Renal cortical epithelial cell (primary cell): ENCODE data around the gene BRIP1. TPM values are rescaled to one million over a fixed set of nuclear protein-coding genes. Genes with fewer than 3 reads are reported as not detected.
A peak's percentile ranks its signal among the peaks of the same experiment; 100 is the strongest.
"Not testable (repeated sequence)": the region's sequence is repeated elsewhere in the genome, so short reads cannot be mapped to it uniquely, and the experiment has no call there.

Experiments used
- DNase-seq: peaks from one replicate; pipeline ENCODE4 v3.0.0-alpha.2; 2011; ENCODE audit warnings: low read depth
- total RNA-seq: library from RNA; depleted of rRNA; stranded (reverse); fragments of >200 nt; gene quantifications from 2 replicates; pipeline ENCODE4 v1.2.3, GENCODE V29; 2014

BRIP1 gene
- total RNA-seq, 1 donor from 2014 or later = 1.5 TPM

GRCh38 chr17:61699694-61700093 is 163.6 kb downstream of the BRIP1 start:
- DNase-seq = no peak

GRCh38 chr17:61699032-61699431 is 164.3 kb downstream of the BRIP1 start:
- no peak for DNase-seq

- DNase-seq = no peak
Measured at GRCh38 chr17:61698244-61698643, 165.1 kb downstream of the BRIP1 start.

GRCh38 chr17:61695779-61696337 is 167.5 kb downstream of the BRIP1 start:
- DNase-seq = no peak

GRCh38 chr17:61694095-61694494 is 169.2 kb downstream of the BRIP1 start:
- DNase-seq = no peak

GRCh38 chr17:61689610-61690180 is 173.6 kb downstream of the BRIP1 start:
- DNase-seq = peak; percentile 1

GRCh38 chr17:61687769-61688168 is 175.6 kb downstream of the BRIP1 start:
- DNase-seq = no peak

- no peak for DNase-seq
Measured at GRCh38 chr17:61686113-61686512, 177.2 kb downstream of the BRIP1 start.

- no peak for DNase-seq
Measured at GRCh38 chr17:61684818-61685217, 178.5 kb downstream of the BRIP1 start.

GRCh38 chr17:61684172-61684571 is 179.2 kb downstream of the BRIP1 start:
- no peak for DNase-seq

GRCh38 chr17:61683466-61683865 is 179.9 kb downstream of the BRIP1 start:
- DNase-seq = no peak

GRCh38 chr17:61680921-61681320 is 182.4 kb downstream of the BRIP1 start:
- no peak for DNase-seq

GRCh38 chr17:61678339-61678738 is 185.0 kb downstream of the BRIP1 start:
- no peak for DNase-seq

- not testable (repeated sequence) for DNase-seq
Measured at GRCh38 chr17:61677150-61677811, 186.0 kb downstream of the BRIP1 start.

- not testable (repeated sequence) for DNase-seq
Measured at GRCh38 chr17:61676522-61676921, 186.8 kb downstream of the BRIP1 start.

- not testable (repeated sequence) for DNase-seq
Measured at GRCh38 chr17:61674609-61675008, 188.7 kb downstream of the BRIP1 start.

- DNase-seq = not testable (repeated sequence)
Measured at GRCh38 chr17:61673019-61673897, 190.1 kb downstream of the BRIP1 start.

GRCh38 chr17:61672140-61672539 is 191.2 kb downstream of the BRIP1 start:
- no peak for DNase-seq

GRCh38 chr17:61670691-61671090 is 192.6 kb downstream of the BRIP1 start:
- no peak for DNase-seq

- DNase-seq = no peak
Measured at GRCh38 chr17:61669522-61669921, 193.8 kb downstream of the BRIP1 start.

- DNase-seq = no peak
Measured at GRCh38 chr17:61668486-61668885, 194.8 kb downstream of the BRIP1 start.

GRCh38 chr17:61666406-61667088 is 196.8 kb downstream of the BRIP1 start:
- DNase-seq = not testable (repeated sequence)
